ENCODE data around the gene STK31. TPM values are rescaled to one million over a fixed set of nuclear protein-coding genes. Genes with fewer than 3 reads are reported as not detected.

The STK31 gene
- total and polyA plus RNA-seq, 10 of the 15 experiments (the other 5 are each of a cell fraction or from before 2014, with no cell fraction given), result 0.08 to 0.49 (median 0.17) TPM; not detected in 1

GRCh38 chr7:23714579-23714978 is 4.6 kb downstream of the STK31 start:
- WGBS (ENCODE audit: insufficient coverage, insufficient replicate concordance, low lambda C conversion rate, missing lambda C conversion rate), result 48% methylated on average over 1 of the region's 1 CpG
- no peak overlapping the region for H3K27ac ChIP-seq (ENCODE audit: control insufficient read depth, insufficient read depth)

More at GRCh38 chr7:23714579-23714978, 4.6 kb downstream of the STK31 start:
- intact Hi-C loops (cut with micrococcal nuclease; ENCODE audit: unreplicated experiment), result loop anchor here (5.0 kb wide), 1 partner anchor 442 kb away; no protein-coding TSS in a partner anchor
- Histone ChIP-seq H3K79me2 (ENCODE audit: control insufficient read depth, insufficient read depth, low read length) (no peaks in the 10 kb centered on the region), H2AFZ (ENCODE audit: control insufficient read depth, low read depth, low read length) (no peak overlapping the region), H3K4me1 (ENCODE audit: control insufficient read depth, insufficient read depth, low read length) (no peaks in the 10 kb centered on the region), H3K4me3 (no peak overlapping the region), H3K36me3 (ENCODE audit: control insufficient read depth in 2 of 2, insufficient read depth in 2 of 2, low read length in 1 of 2) (no peaks in the 10 kb centered on the region), H3K9ac (ENCODE audit: control insufficient read depth, insufficient read depth, low read length) (no peak overlapping the region), H3K4me2 (ENCODE audit: control insufficient read depth, insufficient read depth) (no peak overlapping the region), H3K27me3 (replicated peaks in 1 of 2; ENCODE audit: control insufficient read depth in 2 of 2, insufficient read depth in 2 of 2, low read length in 1 of 2) (no peaks in the 10 kb centered on the region), H4K20me1 (ENCODE audit: control insufficient read depth, insufficient read depth) (no peaks in the 10 kb centered on the region), H3K9me3 (replicated peaks; ENCODE audit: control insufficient read depth, insufficient read depth, low read length) (no peaks in the 10 kb centered on the region)
- TF ChIP-seq FOS (IDR thresholded peaks at IDR 0.05; ENCODE audit: borderline replicate concordance, extremely low read depth, insufficient read length) (no peak), IRF5 (IDR thresholded peaks at IDR 0.05; ENCODE audit: borderline replicate concordance) (no peak), IKZF1 (conservative IDR thresholded peaks at IDR 0.05) (no peak), STAT3 (IDR thresholded peaks at IDR 0.05; ENCODE audit: low read depth, low read length) (no peak), MEF2A (IDR thresholded peaks at IDR 0.05; ENCODE audit: insufficient read depth, low read depth, low read length) (no peak), POU2F2 (IDR thresholded peaks at IDR 0.05; ENCODE audit: borderline replicate concordance, low read depth, low read length) (no peak), GATAD2B (conservative IDR thresholded peaks at IDR 0.05; ENCODE audit: low read depth) (no peak), CEBPZ (IDR thresholded peaks at IDR 0.05; ENCODE audit: low read depth, low read length) (no peak), FOXM1 (IDR thresholded peaks at IDR 0.05; ENCODE audit: low read depth, low read length) (no peak)
- SMC1A ChIA-PET (ENCODE audit: uncharacterized antibody, unreplicated experiment), result interaction anchor here (1.5 to 8.1 kb wide), 7 partner anchors 9 to 168 kb away, joined by 5 to 170 read pairs (median 7); no protein-coding TSS in a partner anchor
- RAD21 ChIA-PET (ENCODE audit: unreplicated experiment), result interaction anchor here (2.0 to 7.4 kb wide), 4 partner anchors 17 to 442 kb away, joined by 6 to 129 read pairs (median 13); no protein-coding TSS in a partner anchor
- FAIRE-seq, result no peak
- in situ Hi-C loops (cut with MboI), result no loop called here
- ATAC-seq, result no peak
- DNase-seq (ENCODE audit: low read depth, low spot score), result no peak
- CTCF ChIA-PET, result interaction anchor here (0.6 to 13.5 kb wide), 7 partner anchors 17 to 627 kb away, joined by 3 to 264 read pairs (median 6); no protein-coding TSS in a partner anchor
- POLR2A ChIA-PET, result no interaction called here
- no TSS peak for BruUV-seq (replicated peaks)

All from GM12878 (cell line).